Esophagus squamous epithelium (tissue), 4 donors: ENCODE data around the gene TM9SF4.

Experiments used
- POLR2A ChIP-seq, 4 donors: fragments of 450-650 bp; IDR thresholded peaks; one replicate each; pipeline ENCODE4 v1.6.1; 2017; ENCODE audit warnings: antibody characterized with exemption in 4 of 4, mild to moderate bottlenecking in 4 of 4, moderate library complexity in 3 of 4
- TF ChIP-seq, protein P1 (sequence below), 6 experiments: fragments of 450-650 bp in 4 of 6; fragments of 200-600 bp in 2 of 6; sonication (generic) in 2 of 6; IDR thresholded peaks; one replicate each; pipeline ENCODE4 v1.5.1; 2016 to 2019; ENCODE audit warnings: antibody characterized with exemption in 6 of 6, mild to moderate bottlenecking in 4 of 6, moderate library complexity in 4 of 6

DNA sequence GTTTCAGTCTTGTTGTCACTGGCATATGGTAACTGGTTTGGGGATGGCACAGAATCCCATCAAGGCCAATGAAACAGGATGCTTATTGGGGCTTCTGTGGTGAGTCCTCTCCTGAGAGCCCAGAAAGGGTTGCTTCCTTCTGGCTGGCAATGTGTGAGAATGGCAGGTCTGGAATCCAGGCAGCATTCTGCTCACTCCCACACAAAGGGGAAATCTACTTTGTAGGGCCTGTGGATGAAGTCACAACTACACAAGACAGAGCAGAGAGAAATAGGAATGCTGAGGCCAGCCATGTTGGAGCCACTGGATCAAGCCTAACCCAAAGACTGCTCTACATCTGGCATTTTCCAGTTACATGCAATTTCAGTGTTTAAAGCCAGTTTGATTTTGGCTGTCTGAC is 82.4 kb downstream of the TM9SF4 start:
- TF ChIP-seq, protein P1, sequence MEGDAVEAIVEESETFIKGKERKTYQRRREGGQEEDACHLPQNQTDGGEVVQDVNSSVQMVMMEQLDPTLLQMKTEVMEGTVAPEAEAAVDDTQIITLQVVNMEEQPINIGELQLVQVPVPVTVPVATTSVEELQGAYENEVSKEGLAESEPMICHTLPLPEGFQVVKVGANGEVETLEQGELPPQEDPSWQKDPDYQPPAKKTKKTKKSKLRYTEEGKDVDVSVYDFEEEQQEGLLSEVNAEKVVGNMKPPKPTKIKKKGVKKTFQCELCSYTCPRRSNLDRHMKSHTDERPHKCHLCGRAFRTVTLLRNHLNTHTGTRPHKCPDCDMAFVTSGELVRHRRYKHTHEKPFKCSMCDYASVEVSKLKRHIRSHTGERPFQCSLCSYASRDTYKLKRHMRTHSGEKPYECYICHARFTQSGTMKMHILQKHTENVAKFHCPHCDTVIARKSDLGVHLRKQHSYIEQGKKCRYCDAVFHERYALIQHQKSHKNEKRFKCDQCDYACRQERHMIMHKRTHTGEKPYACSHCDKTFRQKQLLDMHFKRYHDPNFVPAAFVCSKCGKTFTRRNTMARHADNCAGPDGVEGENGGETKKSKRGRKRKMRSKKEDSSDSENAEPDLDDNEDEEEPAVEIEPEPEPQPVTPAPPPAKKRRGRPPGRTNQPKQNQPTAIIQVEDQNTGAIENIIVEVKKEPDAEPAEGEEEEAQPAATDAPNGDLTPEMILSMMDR (IDR thresholded peaks at IDR 0.05), result no peak
- no peak for TF ChIP-seq POLR2A (IDR thresholded peaks at IDR 0.05)
